Hematopoietic multipotent progenitor cell treated with erythropoietin and hydrocortisone succinate and interleukin-3 and kit ligand, for 17 days (in vitro differentiated cells): Measurements from ENCODE around the gene HOXC11.

Experiments used
- DNase-seq: peaks from one replicate; pipeline ENCODE4 v3.0.0-alpha.2; 2015; ENCODE audit warnings: low spot score

HOXC11 gene

GRCh38 chr12:53997204-53998109 is 24.5 kb downstream of the HOXC11 start:
- no peak for DNase-seq

DNA sequence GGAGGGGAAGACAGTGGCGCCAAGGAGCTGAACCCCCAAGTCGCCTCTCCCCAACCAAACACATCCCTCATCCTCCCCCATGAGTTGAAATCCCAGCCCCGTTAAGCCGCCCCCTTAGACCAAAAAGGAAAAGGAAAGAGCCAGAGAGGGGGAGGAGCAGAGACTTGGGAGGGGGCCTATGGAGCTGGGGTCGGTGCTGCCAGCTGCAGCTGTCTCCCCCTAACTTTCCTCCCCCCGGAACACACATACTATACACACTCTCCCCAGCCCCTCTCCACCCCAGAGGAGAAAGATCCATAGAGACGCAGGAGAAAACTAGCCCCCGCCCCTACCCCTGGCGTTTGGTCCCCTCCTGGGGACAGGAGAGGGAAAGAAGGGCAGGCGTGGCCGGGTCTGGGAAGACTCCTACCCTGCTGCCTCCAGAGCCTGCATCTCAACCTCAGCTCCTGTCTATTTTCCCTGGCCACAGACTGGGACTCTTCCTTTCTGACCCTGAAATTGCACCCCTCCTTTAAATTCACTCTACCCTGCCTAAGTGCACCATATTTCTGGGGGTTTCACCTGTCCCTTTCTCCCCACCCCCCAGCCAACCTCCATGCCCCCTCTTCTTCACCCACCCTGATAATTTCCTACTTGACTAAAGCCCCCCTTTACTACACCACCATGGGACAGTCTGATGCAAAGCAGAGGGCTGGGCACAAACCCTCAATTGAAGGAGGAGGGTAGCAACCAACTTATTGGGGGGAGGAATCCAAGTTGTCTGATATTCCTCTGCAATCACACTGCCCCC is 25.4 kb downstream of the HOXC11 start:
- no peak for DNase-seq

DNA sequence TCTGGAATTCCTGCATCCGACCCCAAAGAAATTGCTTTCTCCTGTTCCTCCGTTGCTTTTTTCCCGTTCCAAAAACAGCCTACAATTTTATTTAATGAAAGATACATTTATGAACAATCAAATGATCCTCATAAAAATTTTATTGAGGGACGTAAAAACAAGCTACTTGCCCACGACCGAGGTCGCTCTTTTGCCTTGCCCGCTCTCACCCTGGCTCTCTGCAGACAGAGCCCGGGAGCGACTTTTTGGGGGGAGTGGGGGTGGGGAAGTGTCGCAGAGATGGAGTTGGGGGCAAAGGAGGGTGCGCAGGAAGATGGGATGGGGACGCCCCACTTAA is 25.9 kb downstream of the HOXC11 start:
- DNase-seq, result no peak

DNA sequence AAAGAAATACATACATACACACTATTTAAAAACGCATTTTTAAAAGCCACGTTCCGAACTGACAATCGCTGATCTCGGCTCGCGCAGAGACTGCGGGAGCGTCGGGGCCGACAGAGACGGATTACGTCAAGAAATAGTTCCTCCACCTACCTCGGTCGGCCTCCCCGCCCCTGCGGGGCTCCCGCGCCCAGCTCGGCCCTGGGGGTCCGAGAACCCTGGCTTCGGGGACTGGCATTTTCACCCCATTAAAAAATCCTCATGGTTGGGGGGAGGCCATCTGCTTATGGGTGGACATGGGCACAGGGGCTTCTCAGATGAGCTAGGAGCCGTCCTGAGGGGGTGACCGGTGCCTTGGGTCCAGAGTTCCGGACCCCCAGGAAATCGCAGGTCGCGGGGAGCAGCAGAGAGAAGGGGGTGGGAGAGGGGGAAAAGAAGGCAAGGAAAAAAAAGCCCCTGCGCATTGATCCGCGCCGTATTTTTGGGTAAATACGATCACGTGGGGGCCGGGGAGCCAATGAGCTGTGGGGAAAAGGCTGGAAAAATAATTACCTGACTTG is 26.7 kb downstream of the HOXC11 start:
- DNase-seq, result no peak

DNA sequence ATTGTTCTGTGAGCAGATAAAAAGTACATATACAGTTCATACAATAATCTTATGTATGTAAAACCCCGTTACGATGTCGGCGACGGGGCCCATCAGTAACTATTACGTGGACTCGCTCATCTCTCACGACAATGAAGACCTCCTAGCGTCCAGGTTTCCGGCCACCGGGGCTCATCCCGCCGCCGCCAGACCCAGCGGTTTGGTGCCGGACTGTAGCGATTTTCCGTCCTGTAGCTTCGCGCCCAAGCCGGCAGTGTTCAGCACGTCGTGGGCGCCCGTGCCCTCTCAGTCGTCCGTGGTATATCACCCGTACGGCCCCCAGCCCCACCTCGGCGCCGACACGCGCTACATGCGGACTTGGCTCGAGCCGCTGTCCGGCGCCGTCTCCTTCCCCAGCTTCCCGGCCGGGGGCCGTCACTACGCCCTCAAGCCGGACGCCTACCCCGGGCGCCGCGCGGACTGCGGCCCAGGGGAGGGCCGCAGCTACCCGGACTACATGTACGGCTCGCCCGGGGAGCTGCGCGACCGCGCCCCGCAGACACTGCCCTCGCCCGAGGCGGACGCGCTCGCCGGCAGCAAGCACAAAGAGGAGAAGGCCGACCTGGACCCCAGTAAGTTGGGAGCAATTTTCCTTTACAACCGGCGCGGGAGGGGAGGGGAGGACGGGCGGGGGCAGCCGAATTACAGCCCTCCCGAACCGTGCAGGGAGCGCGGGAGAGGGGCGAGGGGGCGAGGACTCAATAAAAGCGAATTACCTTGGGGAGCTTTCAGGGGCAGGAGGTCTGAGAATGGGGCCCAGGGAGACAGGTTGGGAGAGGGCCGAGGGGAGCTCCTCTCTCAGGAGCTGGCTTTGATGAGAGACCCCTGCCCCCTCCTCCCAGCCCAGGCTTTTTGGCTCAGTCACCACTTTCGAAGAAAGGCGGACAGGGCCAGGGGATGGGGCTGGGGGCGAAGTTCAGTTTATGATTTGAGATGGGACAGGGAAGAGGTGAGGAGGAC is 27.5 kb downstream of the HOXC11 start, which contains the start of gene HOXC9:
TSS of gene HOXC9 (plus strand) at position 46 of the 999 bp plus-strand sequence. CDS start at position 74, 28 bp downstream.
- DNase-seq, result no peak

DNA sequence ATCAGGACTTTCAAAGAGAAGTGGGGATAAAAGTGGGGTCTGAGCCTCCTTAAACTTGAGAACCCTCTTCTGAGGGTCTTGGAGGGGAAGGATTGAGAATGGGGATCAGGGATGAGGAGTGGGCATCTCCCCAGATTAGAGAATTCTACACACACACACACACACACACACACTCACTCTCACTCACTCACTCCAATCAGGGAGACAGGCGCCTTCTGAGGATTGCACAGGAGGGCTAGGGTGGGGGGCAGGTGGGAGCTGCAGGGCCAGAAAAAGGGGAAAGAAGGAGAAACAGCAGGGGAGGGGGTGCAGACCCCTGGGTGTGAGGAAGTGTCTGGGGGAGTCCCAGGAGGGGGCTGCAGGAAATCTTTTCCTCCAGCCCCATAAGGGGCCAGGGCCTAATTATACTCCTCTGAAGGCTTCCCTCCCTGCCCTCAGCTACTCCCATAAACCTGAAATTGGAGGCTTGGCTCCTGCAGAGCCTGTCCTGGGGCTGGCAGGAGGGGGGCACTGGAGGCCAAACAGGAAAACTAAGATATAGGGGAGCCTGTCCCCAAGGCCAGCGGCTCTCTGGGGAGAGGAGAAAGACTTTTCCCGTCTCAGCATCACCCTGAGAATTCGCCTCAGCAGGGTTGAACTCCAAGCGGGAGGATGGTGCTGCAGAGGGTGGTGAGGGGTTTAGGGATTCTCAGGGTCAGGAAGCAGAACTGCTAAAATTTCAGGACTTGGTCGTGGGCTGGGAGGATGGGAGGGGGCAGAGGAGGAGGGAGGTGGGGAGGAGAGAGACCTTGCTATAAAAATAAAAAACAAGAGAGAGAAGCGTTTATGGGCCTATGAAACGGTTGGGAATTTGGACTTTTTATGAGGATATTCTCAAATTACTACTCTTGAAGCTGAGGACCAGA is 28.6 kb downstream of the HOXC11 start:
- DNase-seq, result no peak

DNA sequence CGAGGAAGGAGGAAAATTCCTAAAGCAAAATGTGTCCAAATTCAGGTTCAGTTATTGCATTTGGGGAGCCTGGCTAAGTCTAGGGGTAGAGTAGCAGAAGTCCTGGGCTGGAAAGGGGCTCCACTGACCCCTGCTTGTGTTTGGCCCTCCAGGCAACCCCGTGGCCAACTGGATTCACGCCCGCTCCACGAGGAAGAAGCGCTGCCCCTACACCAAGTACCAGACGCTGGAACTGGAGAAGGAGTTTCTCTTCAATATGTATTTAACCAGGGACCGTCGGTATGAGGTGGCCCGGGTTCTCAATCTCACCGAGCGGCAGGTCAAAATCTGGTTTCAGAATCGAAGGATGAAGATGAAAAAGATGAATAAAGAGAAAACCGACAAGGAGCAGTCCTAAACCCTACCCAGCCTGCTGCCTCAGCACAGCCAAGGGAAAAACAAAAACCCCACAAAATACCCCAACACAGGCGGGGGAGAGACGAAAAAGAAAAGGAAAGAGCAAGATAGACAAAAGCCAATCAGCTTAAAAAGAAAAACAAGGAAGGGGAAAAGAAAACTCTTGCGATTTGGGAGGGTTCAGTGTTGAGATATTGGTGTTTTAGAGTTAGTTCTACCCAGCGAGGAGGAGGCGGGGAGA is 29.5 kb downstream of the HOXC11 start:
- no peak for DNase-seq

- DNase-seq, result no peak
These were observed 30.0 kb downstream of the HOXC11 start for GRCh38 chr12:54002915-54003389.

DNA sequence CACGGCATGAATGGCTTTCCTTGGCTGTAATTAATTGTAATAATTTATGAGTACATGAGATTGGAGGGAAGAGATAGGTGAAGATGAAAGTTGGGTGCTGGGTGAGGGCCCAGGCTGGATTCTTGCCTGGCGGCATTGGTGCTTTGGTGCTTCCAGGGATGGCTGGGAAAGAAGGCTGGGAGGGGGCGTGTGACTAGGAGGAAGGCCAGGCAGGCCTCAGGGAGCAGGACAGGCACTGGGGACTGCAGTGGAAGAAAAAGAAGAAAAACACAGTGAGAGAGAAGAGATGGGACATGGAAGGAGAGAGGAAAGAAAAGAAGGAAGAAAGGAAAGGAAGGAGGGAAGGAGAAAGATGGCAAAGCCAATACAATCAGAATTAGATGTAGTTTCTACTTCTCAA is 30.7 kb downstream of the HOXC11 start:
- no peak for DNase-seq

GRCh38 chr12:54004063-54004840 is 31.3 kb downstream of the HOXC11 start:
- no peak for DNase-seq

DNA sequence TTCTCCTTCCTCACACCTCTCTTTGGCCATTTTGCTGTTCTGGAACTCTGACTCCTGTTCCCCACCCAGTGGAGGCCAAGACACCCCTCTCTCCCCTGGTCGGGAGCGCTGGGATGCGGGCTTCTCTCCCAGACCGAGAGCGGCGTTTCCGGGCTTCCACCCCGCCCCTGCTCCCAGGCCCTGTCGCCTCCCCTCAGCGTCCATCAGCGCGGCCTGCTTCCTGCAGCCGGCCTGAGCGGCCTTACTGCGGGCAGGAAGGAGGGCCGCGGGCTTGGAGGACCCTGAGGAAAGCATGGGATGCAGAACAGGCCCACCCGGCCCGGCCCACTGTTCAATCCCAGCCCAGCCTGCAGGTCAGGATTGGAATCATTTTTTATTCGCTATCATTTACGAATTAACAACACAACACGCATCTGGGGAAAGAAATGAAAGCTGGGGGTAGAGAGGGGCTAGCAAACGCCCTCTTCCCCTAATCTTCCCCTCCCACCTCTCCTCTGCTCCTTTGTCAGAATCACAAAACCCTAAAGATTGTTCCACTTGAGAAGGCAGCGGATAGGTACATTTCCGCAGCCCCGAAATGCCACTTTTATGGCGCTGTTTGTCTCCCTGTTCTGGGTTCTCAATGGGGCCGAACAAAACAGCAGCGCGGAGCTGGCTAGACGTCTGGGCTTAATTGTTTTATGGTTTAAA is 32.1 kb downstream of the HOXC11 start:
- no peak for DNase-seq

GRCh38 chr12:54005531-54005852 is 32.6 kb downstream of the HOXC11 start:
- DNase-seq, result no peak

GRCh38 chr12:54005853-54006558 is 33.1 kb downstream of the HOXC11 start:
- peak; percentile 78 for DNase-seq

DNA sequence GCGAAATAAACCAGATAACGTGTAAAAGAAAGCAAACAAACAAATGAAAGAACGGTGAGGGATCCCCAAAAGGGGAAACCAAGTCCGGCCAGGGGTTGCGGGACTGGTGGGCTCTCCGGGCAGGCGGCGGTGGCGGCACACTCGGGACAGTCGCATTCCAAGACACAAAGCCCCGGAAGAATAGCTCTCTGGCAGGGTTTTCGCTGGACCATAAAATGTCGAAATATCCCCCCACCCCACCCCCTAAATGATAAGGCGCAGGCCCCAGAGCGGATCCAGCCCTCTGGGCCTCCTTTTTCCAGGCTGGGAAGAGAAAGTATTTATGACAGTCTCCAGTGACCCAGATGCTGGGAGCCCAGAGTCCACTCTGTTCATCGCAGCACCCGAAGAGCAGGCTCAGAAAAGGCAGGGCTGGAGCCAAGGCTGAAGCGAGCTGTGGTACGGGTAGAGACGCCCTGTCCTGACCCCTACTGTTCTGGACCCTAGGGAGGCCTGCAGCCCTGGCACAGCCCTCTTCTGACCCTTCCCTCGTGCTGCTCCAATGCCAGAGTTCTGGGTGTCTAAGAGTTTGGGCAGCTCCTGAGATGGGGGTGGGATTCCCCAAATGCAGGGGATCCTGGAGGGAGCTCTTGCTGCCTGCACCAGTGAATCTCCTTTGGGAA is 33.8 kb downstream of the HOXC11 start:
- DNase-seq, result no peak

GRCh38 chr12:54007538-54008259 is 34.8 kb downstream of the HOXC11 start:
- DNase-seq, result no peak

DNA sequence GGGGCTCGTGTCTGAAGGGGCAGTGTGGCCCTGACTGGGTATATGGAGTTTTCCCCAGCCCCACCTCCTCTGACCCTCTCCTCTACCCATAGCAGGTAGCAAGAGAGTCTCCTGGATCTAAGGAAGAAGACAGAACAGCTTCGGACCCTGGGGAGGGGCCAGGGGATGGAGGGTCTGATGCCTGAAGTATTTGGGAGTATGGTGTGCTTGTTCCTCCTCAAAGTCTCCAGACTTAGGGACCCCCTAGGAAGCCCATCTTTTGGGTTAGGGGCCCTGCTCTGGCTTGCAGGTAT is 35.3 kb downstream of the HOXC11 start:
- DNase-seq, result no peak
